PFSK-1 (cell line): ENCODE data around the gene PPM1L.

Experiments used
- FOXP2 ChIP-seq: optimal IDR thresholded peaks from 2 replicates; pipeline ENCODE3; 2011; ENCODE audit warnings: borderline replicate concordance, control low read depth, inconsistent platforms; ENCODE audit not compliant: insufficient read depth; ENCODE audit errors: extremely low read length, extremely low read depth
- POLR2AphosphoS5 ChIP-seq: IDR thresholded peaks from 2 replicates; pipeline ENCODE4 v1.6.1; 2012; ENCODE audit warnings: low read depth, mild to moderate bottlenecking, control low read depth, low read length, moderate library complexity
- SIN3A ChIP-seq: IDR thresholded peaks from 2 replicates; pipeline ENCODE4 v1.6.1; 2012; ENCODE audit warnings: mild to moderate bottlenecking, low read length, moderate library complexity, borderline replicate concordance; ENCODE audit not compliant: insufficient read depth
- TAF1 ChIP-seq: IDR thresholded peaks from 2 replicates; pipeline ENCODE4 v1.6.1; 2012; ENCODE audit warnings: low read length, control low read depth, borderline replicate concordance; ENCODE audit not compliant: insufficient read depth
- TF ChIP-seq, protein P1 (sequence below), 2 experiments: IDR thresholded peaks; 2 replicates each; pipeline versions ENCODE4 v1.6.1 to v1.8.0; 2011 to 2012; ENCODE audit warnings: low read depth in 2 of 2, low read length in 2 of 2, control low read depth in 1 of 2, inconsistent platforms in 1 of 2, mild to moderate bottlenecking in 1 of 2, moderate library complexity in 1 of 2; ENCODE audit not compliant: insufficient read depth in 1 of 2

The PPM1L gene

DNA sequence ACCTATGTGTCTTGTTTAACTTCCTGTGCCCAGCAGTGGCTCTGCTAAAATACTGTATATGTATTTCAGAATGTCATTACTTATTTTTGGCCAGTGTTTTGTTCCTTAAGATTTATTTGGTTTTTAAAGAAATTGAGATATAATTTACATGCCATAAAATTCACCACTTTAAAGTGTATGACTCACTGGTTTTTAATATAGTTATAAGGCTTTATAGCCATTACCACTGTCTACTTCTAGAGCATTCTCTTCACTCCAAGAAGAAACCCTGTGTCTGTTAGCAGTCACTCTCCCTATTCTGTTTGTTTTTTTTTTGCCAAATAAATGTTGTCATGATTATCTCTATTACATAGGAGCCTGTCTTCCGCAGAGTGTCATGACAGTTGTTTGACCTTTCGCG, 25.8 kb downstream of the PPM1L start:
- TF ChIP-seq, protein P1, sequence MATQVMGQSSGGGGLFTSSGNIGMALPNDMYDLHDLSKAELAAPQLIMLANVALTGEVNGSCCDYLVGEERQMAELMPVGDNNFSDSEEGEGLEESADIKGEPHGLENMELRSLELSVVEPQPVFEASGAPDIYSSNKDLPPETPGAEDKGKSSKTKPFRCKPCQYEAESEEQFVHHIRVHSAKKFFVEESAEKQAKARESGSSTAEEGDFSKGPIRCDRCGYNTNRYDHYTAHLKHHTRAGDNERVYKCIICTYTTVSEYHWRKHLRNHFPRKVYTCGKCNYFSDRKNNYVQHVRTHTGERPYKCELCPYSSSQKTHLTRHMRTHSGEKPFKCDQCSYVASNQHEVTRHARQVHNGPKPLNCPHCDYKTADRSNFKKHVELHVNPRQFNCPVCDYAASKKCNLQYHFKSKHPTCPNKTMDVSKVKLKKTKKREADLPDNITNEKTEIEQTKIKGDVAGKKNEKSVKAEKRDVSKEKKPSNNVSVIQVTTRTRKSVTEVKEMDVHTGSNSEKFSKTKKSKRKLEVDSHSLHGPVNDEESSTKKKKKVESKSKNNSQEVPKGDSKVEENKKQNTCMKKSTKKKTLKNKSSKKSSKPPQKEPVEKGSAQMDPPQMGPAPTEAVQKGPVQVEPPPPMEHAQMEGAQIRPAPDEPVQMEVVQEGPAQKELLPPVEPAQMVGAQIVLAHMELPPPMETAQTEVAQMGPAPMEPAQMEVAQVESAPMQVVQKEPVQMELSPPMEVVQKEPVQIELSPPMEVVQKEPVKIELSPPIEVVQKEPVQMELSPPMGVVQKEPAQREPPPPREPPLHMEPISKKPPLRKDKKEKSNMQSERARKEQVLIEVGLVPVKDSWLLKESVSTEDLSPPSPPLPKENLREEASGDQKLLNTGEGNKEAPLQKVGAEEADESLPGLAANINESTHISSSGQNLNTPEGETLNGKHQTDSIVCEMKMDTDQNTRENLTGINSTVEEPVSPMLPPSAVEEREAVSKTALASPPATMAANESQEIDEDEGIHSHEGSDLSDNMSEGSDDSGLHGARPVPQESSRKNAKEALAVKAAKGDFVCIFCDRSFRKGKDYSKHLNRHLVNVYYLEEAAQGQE (IDR thresholded peaks at IDR 0.05; ENCODE audit: insufficient read depth in 1 of 2, low read depth in 2 of 2, low read length in 2 of 2) = no peak
- TF ChIP-seq TAF1 = no peak
- no peak for TF ChIP-seq POLR2AphosphoS5
- TF ChIP-seq SIN3A = no peak
- no peak for TF ChIP-seq FOXP2

- TF ChIP-seq POLR2AphosphoS5 (no peak), TAF1 (no peak), SIN3A (no peak), FOXP2 (no peak)
- TF ChIP-seq, protein P1 (IDR thresholded peaks at IDR 0.05; ENCODE audit: insufficient read depth in 1 of 2, low read depth in 2 of 2, low read length in 2 of 2) = no peak
These were observed 28.8 kb downstream of the PPM1L start for GRCh38 chr3:160784853-160785252.

DNA sequence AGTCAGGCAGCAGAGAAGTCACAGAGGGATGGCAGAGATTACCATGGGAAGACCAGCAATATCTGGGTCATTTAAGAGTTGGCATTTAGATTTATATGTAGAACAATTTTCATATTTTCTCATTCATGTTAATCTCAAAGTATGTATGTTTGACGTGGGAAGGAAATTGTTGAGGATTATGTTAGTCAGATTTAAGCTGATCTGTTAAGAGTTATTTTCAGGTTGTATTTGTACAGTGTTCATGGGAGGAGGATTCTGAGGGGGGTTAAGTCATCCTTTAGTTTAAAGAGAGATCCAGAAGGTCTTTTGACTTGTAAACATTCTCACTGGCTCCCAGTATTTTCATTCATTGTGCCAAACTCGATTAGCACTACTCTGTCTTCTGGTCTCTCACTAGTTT, 34.7 kb downstream of the PPM1L start:
- no peak for TF ChIP-seq POLR2AphosphoS5
- TF ChIP-seq TAF1 = no peak
- TF ChIP-seq FOXP2 = no peak
- TF ChIP-seq SIN3A = no peak
- TF ChIP-seq, protein P1 (IDR thresholded peaks at IDR 0.05; ENCODE audit: insufficient read depth in 1 of 2, low read depth in 2 of 2, low read length in 2 of 2) = no peak

GRCh38 chr3:160792540-160792939, 36.5 kb downstream of the PPM1L start:
- TF ChIP-seq SIN3A = no peak
- TF ChIP-seq FOXP2 = no peak
- TF ChIP-seq, protein P1 (IDR thresholded peaks at IDR 0.05; ENCODE audit: insufficient read depth in 1 of 2, low read depth in 2 of 2, low read length in 2 of 2) = no peak
- TF ChIP-seq TAF1 = no peak
- TF ChIP-seq POLR2AphosphoS5 = no peak

GRCh38 chr3:160793722-160794252, 37.8 kb downstream of the PPM1L start:
- no peak for TF ChIP-seq SIN3A
- no peak for TF ChIP-seq TAF1
- TF ChIP-seq FOXP2 = no peak
- TF ChIP-seq POLR2AphosphoS5 = no peak
- TF ChIP-seq, protein P1 (IDR thresholded peaks at IDR 0.05; ENCODE audit: insufficient read depth in 1 of 2, low read depth in 2 of 2, low read length in 2 of 2) = no peak
